Measurements from ENCODE around the gene GPC6.

DNA sequence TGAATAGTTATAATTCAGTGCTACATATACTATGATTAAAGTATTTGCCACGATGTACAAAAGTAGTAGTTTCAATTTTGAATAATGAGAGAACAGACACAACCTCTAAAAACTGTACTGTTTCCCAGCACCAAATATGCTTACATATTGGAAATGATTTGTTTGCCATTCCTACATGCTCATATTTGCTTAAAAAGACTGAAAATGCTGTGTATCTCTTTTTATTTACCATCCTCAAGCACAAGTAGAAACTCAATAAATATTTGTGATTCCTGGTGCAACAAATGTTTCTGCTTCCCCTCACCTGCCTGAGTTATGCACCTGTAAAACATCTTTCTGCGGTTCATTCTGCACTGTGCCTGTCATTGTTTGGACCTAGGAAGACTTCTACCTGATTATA, 740.7 kb downstream of the GPC6 start:
- TF ChIP-seq, protein P1, sequence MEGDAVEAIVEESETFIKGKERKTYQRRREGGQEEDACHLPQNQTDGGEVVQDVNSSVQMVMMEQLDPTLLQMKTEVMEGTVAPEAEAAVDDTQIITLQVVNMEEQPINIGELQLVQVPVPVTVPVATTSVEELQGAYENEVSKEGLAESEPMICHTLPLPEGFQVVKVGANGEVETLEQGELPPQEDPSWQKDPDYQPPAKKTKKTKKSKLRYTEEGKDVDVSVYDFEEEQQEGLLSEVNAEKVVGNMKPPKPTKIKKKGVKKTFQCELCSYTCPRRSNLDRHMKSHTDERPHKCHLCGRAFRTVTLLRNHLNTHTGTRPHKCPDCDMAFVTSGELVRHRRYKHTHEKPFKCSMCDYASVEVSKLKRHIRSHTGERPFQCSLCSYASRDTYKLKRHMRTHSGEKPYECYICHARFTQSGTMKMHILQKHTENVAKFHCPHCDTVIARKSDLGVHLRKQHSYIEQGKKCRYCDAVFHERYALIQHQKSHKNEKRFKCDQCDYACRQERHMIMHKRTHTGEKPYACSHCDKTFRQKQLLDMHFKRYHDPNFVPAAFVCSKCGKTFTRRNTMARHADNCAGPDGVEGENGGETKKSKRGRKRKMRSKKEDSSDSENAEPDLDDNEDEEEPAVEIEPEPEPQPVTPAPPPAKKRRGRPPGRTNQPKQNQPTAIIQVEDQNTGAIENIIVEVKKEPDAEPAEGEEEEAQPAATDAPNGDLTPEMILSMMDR (IDR thresholded peaks at IDR 0.05): no peak
- TF ChIP-seq POLR2A (IDR thresholded peaks at IDR 0.05): no peak

Data from uterus (tissue), 2 donors.